ENCODE results near the gene ZNF576.

ZNF576 gene

GRCh38 chr19:43612374-43612773 lies 16.0 kb downstream of the ZNF576 start:
- Histone ChIP-seq H3K36me3 (ENCODE audit: control insufficient read depth, insufficient read depth, low read length) (no peaks in the 10 kb centered on the region), H2BK120ac (ENCODE audit: low read depth, low read length) (no peak overlapping the region), H2BK15ac (replicated peaks; ENCODE audit: low read depth) (no peak overlapping the region), H3K4me3 (ENCODE audit: low read length) (no peak overlapping the region), H3K79me1 (ENCODE audit: low read length) (peaks cover 1% of the 10 kb centered on the region), H3K79me2 (ENCODE audit: control insufficient read depth, insufficient read depth, low read length) (no peaks in the 10 kb centered on the region), H4K5ac (ENCODE audit: low read length) (no peak overlapping the region), H3K27me3 (ENCODE audit: insufficient read depth, low read length, poor library complexity) (no peaks in the 10 kb centered on the region), H2AK5ac (ENCODE audit: low read length) (no peak overlapping the region), H3K23ac (ENCODE audit: low read length) (no peak overlapping the region), H3K18ac (ENCODE audit: low read length) (no peak overlapping the region), H3K9ac (ENCODE audit: low read length) (no peak overlapping the region), H4K8ac (ENCODE audit: low read depth, low read length) (no peak overlapping the region), H3K4me1 (ENCODE audit: control insufficient read depth, low read depth, low read length) (no peaks in the 10 kb centered on the region), H3K4ac (ENCODE audit: low read depth, low read length) (no peak overlapping the region), H3K4me2 (ENCODE audit: low read length) (no peak overlapping the region), H2BK5ac (ENCODE audit: low read length) (no peak overlapping the region), H3K56ac (ENCODE audit: low read length) (no peak overlapping the region), H3K27ac (ENCODE audit: low read depth, low read length) (no peak overlapping the region)
- WGBS (ENCODE audit: extremely low coverage, insufficient coverage, low lambda C conversion rate) = no CpG with 5 or more reads among the region's 12 CpGs
- DNase-seq = peak; percentile 5

DNA sequence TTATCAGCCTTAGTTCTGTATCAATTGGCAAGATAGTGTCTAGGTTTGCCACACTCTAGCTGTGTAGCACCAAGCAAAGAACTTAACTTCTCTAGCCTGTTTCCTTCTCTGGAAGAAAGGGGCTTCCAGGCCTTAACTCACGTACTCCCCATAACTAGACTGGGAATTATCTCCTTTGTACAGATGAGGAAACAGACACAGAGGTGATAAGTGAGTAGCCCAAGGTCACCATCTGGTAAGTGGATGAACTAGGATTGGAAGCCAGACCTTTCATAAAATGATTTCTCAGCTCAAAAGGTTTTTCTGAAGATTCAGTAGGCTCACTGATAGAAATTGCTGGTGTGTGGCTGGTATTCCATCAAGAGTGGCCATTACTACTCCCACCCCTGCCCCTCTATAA lies 19.9 kb downstream of the ZNF576 start:
- Histone ChIP-seq H3K27ac (ENCODE audit: low read depth, low read length) (no peak overlapping the region), H3K4me1 (ENCODE audit: control insufficient read depth, low read depth, low read length) (no peaks in the 10 kb centered on the region), H2BK5ac (ENCODE audit: low read length) (no peak overlapping the region), H3K4me3 (ENCODE audit: low read length) (no peak overlapping the region), H3K4ac (ENCODE audit: low read depth, low read length) (no peak overlapping the region), H3K79me1 (ENCODE audit: low read length) (peaks cover 1% of the 10 kb centered on the region), H2AK5ac (ENCODE audit: low read length) (no peak overlapping the region), H3K56ac (ENCODE audit: low read length) (no peak overlapping the region), H4K8ac (ENCODE audit: low read depth, low read length) (no peak overlapping the region), H3K4me2 (ENCODE audit: low read length) (no peak overlapping the region), H3K79me2 (ENCODE audit: control insufficient read depth, insufficient read depth, low read length) (no peaks in the 10 kb centered on the region), H2BK15ac (replicated peaks; ENCODE audit: low read depth) (no peak overlapping the region), H2BK120ac (ENCODE audit: low read depth, low read length) (no peak overlapping the region), H4K5ac (ENCODE audit: low read length) (no peak overlapping the region), H3K23ac (ENCODE audit: low read length) (no peak overlapping the region), H3K36me3 (ENCODE audit: control insufficient read depth, insufficient read depth, low read length) (no peaks in the 10 kb centered on the region), H3K9ac (ENCODE audit: low read length) (no peak overlapping the region), H3K18ac (ENCODE audit: low read length) (no peak overlapping the region), H3K27me3 (ENCODE audit: insufficient read depth, low read length, poor library complexity) (no peaks in the 10 kb centered on the region)
- no CpG with 5 or more reads among the region's 1 CpG for WGBS (ENCODE audit: extremely low coverage, insufficient coverage, low lambda C conversion rate)
- DNase-seq = no peak

GRCh38 chr19:43616954-43617353 lies 20.6 kb downstream of the ZNF576 start:
- Histone ChIP-seq H3K36me3 (ENCODE audit: control insufficient read depth, insufficient read depth, low read length) (no peaks in the 10 kb centered on the region), H3K4me1 (ENCODE audit: control insufficient read depth, low read depth, low read length) (no peaks in the 10 kb centered on the region), H2BK15ac (replicated peaks; ENCODE audit: low read depth) (no peak overlapping the region), H3K79me1 (ENCODE audit: low read length) (peaks cover 1% of the 10 kb centered on the region), H2BK5ac (ENCODE audit: low read length) (no peak overlapping the region), H3K56ac (ENCODE audit: low read length) (no peak overlapping the region), H3K4ac (ENCODE audit: low read depth, low read length) (no peak overlapping the region), H3K79me2 (ENCODE audit: control insufficient read depth, insufficient read depth, low read length) (no peaks in the 10 kb centered on the region), H2BK120ac (ENCODE audit: low read depth, low read length) (no peak overlapping the region), H3K27ac (ENCODE audit: low read depth, low read length) (no peak overlapping the region), H3K18ac (ENCODE audit: low read length) (no peak overlapping the region), H3K23ac (ENCODE audit: low read length) (no peak overlapping the region), H4K5ac (ENCODE audit: low read length) (no peak overlapping the region), H3K9ac (ENCODE audit: low read length) (no peak overlapping the region), H3K4me2 (ENCODE audit: low read length) (no peak overlapping the region), H3K4me3 (ENCODE audit: low read length) (no peak overlapping the region), H3K27me3 (ENCODE audit: insufficient read depth, low read length, poor library complexity) (no peaks in the 10 kb centered on the region), H2AK5ac (ENCODE audit: low read length) (no peak overlapping the region), H4K8ac (ENCODE audit: low read depth, low read length) (no peak overlapping the region)
- no peak for DNase-seq
- WGBS (ENCODE audit: extremely low coverage, insufficient coverage, low lambda C conversion rate) = no CpG with 5 or more reads among the region's 6 CpGs

- Histone ChIP-seq H2BK15ac (replicated peaks; ENCODE audit: low read depth) (no peak overlapping the region), H3K79me2 (ENCODE audit: control insufficient read depth, insufficient read depth, low read length) (no peaks in the 10 kb centered on the region), H3K27me3 (ENCODE audit: insufficient read depth, low read length, poor library complexity) (no peaks in the 10 kb centered on the region), H3K4me2 (ENCODE audit: low read length) (peak overlapping the region; percentile 28), H3K4ac (ENCODE audit: low read depth, low read length) (no peak overlapping the region), H2BK5ac (ENCODE audit: low read length) (no peak overlapping the region), H3K27ac (ENCODE audit: low read depth, low read length) (peak overlapping the region; percentile 85), H4K8ac (ENCODE audit: low read depth, low read length) (no peak overlapping the region), H3K4me3 (ENCODE audit: low read length) (peak overlapping the region; percentile 18), H3K79me1 (ENCODE audit: low read length) (peaks cover 1% of the 10 kb centered on the region), H3K56ac (ENCODE audit: low read length) (peak overlapping the region; percentile 77), H4K5ac (ENCODE audit: low read length) (no peak overlapping the region), H3K18ac (ENCODE audit: low read length) (peak overlapping the region; percentile 77), H3K23ac (ENCODE audit: low read length) (no peak overlapping the region), H3K9ac (ENCODE audit: low read length) (peak overlapping the region; percentile 71), H2AK5ac (ENCODE audit: low read length) (no peak overlapping the region), H3K4me1 (ENCODE audit: control insufficient read depth, low read depth, low read length) (no peaks in the 10 kb centered on the region), H2BK120ac (ENCODE audit: low read depth, low read length) (no peak overlapping the region), H3K36me3 (ENCODE audit: control insufficient read depth, insufficient read depth, low read length) (no peaks in the 10 kb centered on the region)
- no CpG with 5 or more reads among the region's 14 CpGs for WGBS (ENCODE audit: extremely low coverage, insufficient coverage, low lambda C conversion rate)
- DNase-seq = no peak
Observed at GRCh38 chr19:43618921-43619261, 22.5 kb downstream of the ZNF576 start.

DNA sequence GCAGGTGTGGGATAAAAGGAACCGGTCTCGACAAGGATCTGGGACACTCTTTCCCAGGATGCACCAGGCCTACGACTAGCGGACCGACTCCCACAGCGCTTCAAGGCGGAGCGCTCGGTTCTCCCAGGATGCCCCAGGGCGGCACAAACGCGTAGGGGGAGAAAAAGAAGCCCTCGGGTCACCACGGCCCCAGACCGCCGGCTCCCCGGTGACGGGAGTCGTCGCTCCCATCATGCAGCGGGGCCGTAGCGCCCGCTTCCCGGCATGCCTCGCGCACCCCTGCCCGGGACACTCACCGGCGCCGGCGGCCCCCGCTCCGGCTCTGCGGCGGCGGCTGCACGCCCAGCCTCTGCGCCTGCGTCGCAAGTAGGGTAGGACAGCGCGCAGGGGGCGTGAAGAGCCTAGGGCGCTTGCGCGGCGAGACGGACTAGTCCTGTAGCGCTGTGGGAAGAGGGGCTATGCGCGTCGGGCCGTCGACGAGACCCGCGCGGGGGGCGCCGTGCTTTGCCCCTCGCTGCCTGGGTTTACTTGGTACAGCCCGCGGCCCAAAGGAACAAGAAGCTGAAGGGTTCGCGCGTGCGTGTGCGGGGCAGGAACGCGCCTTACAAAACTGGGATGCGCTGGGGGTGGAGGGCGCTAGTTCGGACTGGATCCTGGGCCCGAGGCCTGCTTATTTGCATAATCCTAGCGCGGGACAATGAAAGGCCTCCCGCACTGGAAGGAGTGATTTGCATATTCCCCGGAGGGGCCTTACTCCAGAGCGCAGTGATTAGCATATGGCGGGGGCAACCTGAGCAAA lies 23.1 kb downstream of the ZNF576 start, which contains the start of gene ZNF428:
ZNF428 (minus strand) TSS at position 368 of the 799 bp plus-strand sequence. CDS start 5,325 bp downstream, outside the sequence.
- Histone ChIP-seq H2AK5ac (ENCODE audit: low read length) (no peak within 1 kb of the TSS), H2BK5ac (ENCODE audit: low read length) (peak within 1 kb of the TSS; percentile 16)

More for the DNA sequence above, 23.1 kb downstream of the ZNF576 start, which contains the start of gene ZNF428:
- Histone ChIP-seq H4K8ac (ENCODE audit: low read depth, low read length) (no peak within 1 kb of the TSS), H3K36me3 (ENCODE audit: control insufficient read depth, insufficient read depth, low read length) (no peaks in the 10 kb centered on the region), H2BK120ac (ENCODE audit: low read depth, low read length) (no peak within 1 kb of the TSS), H3K79me2 (ENCODE audit: control insufficient read depth, insufficient read depth, low read length) (no peaks in the 10 kb centered on the region), H3K4ac (ENCODE audit: low read depth, low read length) (peak within 1 kb of the TSS; percentile 66), H3K4me1 (ENCODE audit: control insufficient read depth, low read depth, low read length) (no peaks in the 10 kb centered on the region), H4K5ac (ENCODE audit: low read length) (no peak within 1 kb of the TSS), H3K56ac (ENCODE audit: low read length) (peak within 1 kb of the TSS; percentile 78), H3K9ac (ENCODE audit: low read length) (peak within 1 kb of the TSS; percentile 71), H2BK15ac (replicated peaks; ENCODE audit: low read depth) (no peak within 1 kb of the TSS), H3K79me1 (ENCODE audit: low read length) (peaks cover 1% of the 10 kb centered on the region), H3K23ac (ENCODE audit: low read length) (peak within 1 kb of the TSS; percentile 54), H3K18ac (ENCODE audit: low read length) (peak within 1 kb of the TSS; percentile 77), H3K27ac (ENCODE audit: low read depth, low read length) (peak within 1 kb of the TSS; percentile 85), H3K4me2 (ENCODE audit: low read length) (peak within 1 kb of the TSS; percentile 44), H3K4me3 (ENCODE audit: low read length) (peak within 1 kb of the TSS; percentile 18), H3K27me3 (ENCODE audit: insufficient read depth, low read length, poor library complexity) (no peaks in the 10 kb centered on the region)
- WGBS (ENCODE audit: extremely low coverage, insufficient coverage, low lambda C conversion rate) = no CpG with 5 or more reads among the region's 81 CpGs
- DNase-seq = peak; percentile 98
